KBM-7 (cell line): ENCODE data around the gene ADGRF1.

Source experiments
- DNase-seq: peaks from one replicate; pipeline ENCODE4 v3.0.0-alpha.2; 2015
- in situ Hi-C: fragments of 300-500 bp; cut with MboI; formaldehyde crosslinking; loops from 2 replicates; pipeline ENCODE4 v1.14.3; 2020; ENCODE audit warnings: low sequenced_read_pairs, low pct_unique_long_range_greater_than_20kb, mixed read lengths

The ADGRF1 gene

GRCh38 chr6:47029865-47030561 lies 12.1 kb downstream of the ADGRF1 start:
- in situ Hi-C loops = no loop called here
- no peak for DNase-seq

- no peak for DNase-seq
- in situ Hi-C loops = no loop called here
These were observed 13.2 kb downstream of the ADGRF1 start for GRCh38 chr6:47028835-47029360.

- in situ Hi-C loops = no loop called here
- no peak for DNase-seq
These were observed 14.8 kb downstream of the ADGRF1 start for GRCh38 chr6:47027315-47027714.

GRCh38 chr6:47026679-47027078 lies 15.5 kb downstream of the ADGRF1 start:
- no peak for DNase-seq
- in situ Hi-C loops = no loop called here

GRCh38 chr6:47023573-47023972 lies 18.6 kb downstream of the ADGRF1 start:
- in situ Hi-C loops = no loop called here
- no peak for DNase-seq

- DNase-seq = no peak
- in situ Hi-C loops = no loop called here
These were observed 19.9 kb downstream of the ADGRF1 start for GRCh38 chr6:47022191-47022590.

- in situ Hi-C loops = no loop called here
- DNase-seq = no peak
These were observed 22.2 kb downstream of the ADGRF1 start for GRCh38 chr6:47019941-47020340.

- DNase-seq = no peak
- in situ Hi-C loops = no loop called here
These were observed 25.2 kb downstream of the ADGRF1 start for GRCh38 chr6:47016909-47017308.

- in situ Hi-C loops = no loop called here
- no peak for DNase-seq
These were observed 25.9 kb downstream of the ADGRF1 start for GRCh38 chr6:47016261-47016660.

GRCh38 chr6:47014401-47014800 lies 27.7 kb downstream of the ADGRF1 start:
- in situ Hi-C loops = no loop called here
- no peak for DNase-seq

GRCh38 chr6:47009583-47009982 lies 32.5 kb downstream of the ADGRF1 start:
- in situ Hi-C loops = no loop called here
- no peak for DNase-seq

GRCh38 chr6:47008397-47008763 lies 33.8 kb downstream of the ADGRF1 start:
- DNase-seq = no peak
- in situ Hi-C loops = no loop called here

- in situ Hi-C loops = no loop called here
- no peak for DNase-seq
These were observed 34.3 kb downstream of the ADGRF1 start for GRCh38 chr6:47007657-47008396.

GRCh38 chr6:47005486-47005885 lies 36.6 kb downstream of the ADGRF1 start:
- DNase-seq = no peak
- in situ Hi-C loops = no loop called here

GRCh38 chr6:47004463-47004862 lies 37.7 kb downstream of the ADGRF1 start:
- DNase-seq = no peak
- in situ Hi-C loops = no loop called here

GRCh38 chr6:47000842-47001241 lies 41.3 kb downstream of the ADGRF1 start:
- in situ Hi-C loops = no loop called here
- DNase-seq = no peak

GRCh38 chr6:46998436-46999017 lies 43.6 kb downstream of the ADGRF1 start:
- DNase-seq = no peak
- in situ Hi-C loops = no loop called here

- in situ Hi-C loops = no loop called here
- DNase-seq = no peak
These were observed 44.5 kb downstream of the ADGRF1 start for GRCh38 chr6:46997646-46998045.

GRCh38 chr6:46996860-46997641 lies 45.1 kb downstream of the ADGRF1 start:
- in situ Hi-C loops = no loop called here
- no peak for DNase-seq

GRCh38 chr6:46994933-46995332 lies 47.2 kb downstream of the ADGRF1 start:
- no peak for DNase-seq
- in situ Hi-C loops = no loop called here
